ENCODE data around the gene FOSB. TPM values are rescaled to one million over a fixed set of nuclear protein-coding genes. Genes with fewer than 3 reads are reported as not detected.
A peak's percentile ranks its signal among the peaks of the same experiment; 100 is the strongest.

Gene FOSB
- total and polyA plus RNA-seq, 9 of the 15 experiments (the other 6 are each of a cell fraction or from before 2014, with no cell fraction given): 0.11 to 2.7 (median 0.73) TPM

DNA sequence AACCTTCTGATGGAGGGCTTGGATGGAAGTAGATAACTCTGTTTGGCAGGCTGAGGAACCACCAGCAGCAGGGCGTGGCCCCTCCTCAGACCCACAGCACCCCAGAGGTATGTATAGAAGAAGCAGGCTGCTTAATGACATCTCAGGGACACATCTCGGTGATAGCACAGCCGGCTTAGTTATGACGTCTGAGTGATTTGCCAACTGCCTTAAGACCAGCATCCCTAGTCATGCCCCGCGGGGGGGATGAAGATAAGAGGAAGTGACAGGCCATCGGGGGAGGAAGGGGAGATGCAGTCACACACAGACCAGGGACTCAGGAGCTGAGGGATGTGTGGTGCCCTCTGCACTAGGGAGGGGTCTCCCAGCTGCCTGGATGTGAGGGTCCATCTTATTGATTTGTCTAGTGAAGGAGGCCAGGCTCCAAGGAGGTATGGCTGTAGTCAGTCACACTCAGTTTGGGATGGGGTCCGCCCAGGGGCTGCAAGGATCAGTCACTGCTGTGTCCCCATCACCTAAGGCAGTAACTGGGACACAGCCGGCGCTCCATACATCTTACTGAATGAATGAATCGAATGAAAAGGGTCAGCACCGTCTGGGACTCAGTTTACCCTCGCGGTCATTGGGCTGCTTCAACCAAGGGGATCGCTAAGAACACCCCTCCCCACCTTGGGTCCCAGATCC, 24.9 kb upstream of the FOSB start (continued):
- TF ChIP-seq, protein P1, sequence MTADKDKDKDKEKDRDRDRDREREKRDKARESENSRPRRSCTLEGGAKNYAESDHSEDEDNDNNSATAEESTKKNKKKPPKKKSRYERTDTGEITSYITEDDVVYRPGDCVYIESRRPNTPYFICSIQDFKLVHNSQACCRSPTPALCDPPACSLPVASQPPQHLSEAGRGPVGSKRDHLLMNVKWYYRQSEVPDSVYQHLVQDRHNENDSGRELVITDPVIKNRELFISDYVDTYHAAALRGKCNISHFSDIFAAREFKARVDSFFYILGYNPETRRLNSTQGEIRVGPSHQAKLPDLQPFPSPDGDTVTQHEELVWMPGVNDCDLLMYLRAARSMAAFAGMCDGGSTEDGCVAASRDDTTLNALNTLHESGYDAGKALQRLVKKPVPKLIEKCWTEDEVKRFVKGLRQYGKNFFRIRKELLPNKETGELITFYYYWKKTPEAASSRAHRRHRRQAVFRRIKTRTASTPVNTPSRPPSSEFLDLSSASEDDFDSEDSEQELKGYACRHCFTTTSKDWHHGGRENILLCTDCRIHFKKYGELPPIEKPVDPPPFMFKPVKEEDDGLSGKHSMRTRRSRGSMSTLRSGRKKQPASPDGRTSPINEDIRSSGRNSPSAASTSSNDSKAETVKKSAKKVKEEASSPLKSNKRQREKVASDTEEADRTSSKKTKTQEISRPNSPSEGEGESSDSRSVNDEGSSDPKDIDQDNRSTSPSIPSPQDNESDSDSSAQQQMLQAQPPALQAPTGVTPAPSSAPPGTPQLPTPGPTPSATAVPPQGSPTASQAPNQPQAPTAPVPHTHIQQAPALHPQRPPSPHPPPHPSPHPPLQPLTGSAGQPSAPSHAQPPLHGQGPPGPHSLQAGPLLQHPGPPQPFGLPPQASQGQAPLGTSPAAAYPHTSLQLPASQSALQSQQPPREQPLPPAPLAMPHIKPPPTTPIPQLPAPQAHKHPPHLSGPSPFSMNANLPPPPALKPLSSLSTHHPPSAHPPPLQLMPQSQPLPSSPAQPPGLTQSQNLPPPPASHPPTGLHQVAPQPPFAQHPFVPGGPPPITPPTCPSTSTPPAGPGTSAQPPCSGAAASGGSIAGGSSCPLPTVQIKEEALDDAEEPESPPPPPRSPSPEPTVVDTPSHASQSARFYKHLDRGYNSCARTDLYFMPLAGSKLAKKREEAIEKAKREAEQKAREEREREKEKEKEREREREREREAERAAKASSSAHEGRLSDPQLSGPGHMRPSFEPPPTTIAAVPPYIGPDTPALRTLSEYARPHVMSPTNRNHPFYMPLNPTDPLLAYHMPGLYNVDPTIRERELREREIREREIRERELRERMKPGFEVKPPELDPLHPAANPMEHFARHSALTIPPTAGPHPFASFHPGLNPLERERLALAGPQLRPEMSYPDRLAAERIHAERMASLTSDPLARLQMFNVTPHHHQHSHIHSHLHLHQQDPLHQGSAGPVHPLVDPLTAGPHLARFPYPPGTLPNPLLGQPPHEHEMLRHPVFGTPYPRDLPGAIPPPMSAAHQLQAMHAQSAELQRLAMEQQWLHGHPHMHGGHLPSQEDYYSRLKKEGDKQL (CRISPR knock-in tag; IDR thresholded peaks at IDR 0.05; ENCODE audit: borderline replicate concordance): no peak
- TF ChIP-seq ERF (CRISPR knock-in tag; IDR thresholded peaks at IDR 0.05): no peak
- TF ChIP-seq NELFE (IDR thresholded peaks at IDR 0.05; ENCODE audit: insufficient read depth, insufficient read length): no peak
- no peak for TF ChIP-seq ZNF217 (CRISPR knock-in tag; IDR thresholded peaks at IDR 0.05)
- no peak for TF ChIP-seq HDGF (IDR thresholded peaks at IDR 0.05)
- TF ChIP-seq, protein P2, sequence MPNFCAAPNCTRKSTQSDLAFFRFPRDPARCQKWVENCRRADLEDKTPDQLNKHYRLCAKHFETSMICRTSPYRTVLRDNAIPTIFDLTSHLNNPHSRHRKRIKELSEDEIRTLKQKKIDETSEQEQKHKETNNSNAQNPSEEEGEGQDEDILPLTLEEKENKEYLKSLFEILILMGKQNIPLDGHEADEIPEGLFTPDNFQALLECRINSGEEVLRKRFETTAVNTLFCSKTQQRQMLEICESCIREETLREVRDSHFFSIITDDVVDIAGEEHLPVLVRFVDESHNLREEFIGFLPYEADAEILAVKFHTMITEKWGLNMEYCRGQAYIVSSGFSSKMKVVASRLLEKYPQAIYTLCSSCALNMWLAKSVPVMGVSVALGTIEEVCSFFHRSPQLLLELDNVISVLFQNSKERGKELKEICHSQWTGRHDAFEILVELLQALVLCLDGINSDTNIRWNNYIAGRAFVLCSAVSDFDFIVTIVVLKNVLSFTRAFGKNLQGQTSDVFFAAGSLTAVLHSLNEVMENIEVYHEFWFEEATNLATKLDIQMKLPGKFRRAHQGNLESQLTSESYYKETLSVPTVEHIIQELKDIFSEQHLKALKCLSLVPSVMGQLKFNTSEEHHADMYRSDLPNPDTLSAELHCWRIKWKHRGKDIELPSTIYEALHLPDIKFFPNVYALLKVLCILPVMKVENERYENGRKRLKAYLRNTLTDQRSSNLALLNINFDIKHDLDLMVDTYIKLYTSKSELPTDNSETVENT (CRISPR knock-in tag; IDR thresholded peaks at IDR 0.05): no peak
- TF ChIP-seq HLTF (IDR thresholded peaks at IDR 0.05): peak; percentile 20; the same call in 1 of the 2 replicates
- peak; percentile 16 for TF ChIP-seq BRD9 (IDR thresholded peaks at IDR 0.05; ENCODE audit: low read depth, partially characterized antibody)
- no peak for TF ChIP-seq HMG20B (CRISPR knock-in tag; IDR thresholded peaks at IDR 0.05)
- peak; percentile 56; the same call in 1 of the 2 replicates for TF ChIP-seq CEBPG (CRISPR knock-in tag; IDR thresholded peaks at IDR 0.05)
- no peak for TF ChIP-seq CEBPG (tag; conservative IDR thresholded peaks at IDR 0.05 in 1 of 2, IDR thresholded peaks at IDR 0.05 in 1 of 2)
- no peak for TF ChIP-seq ZBTB11 (CRISPR knock-in tag; IDR thresholded peaks at IDR 0.05)
- TF ChIP-seq GMEB1 (CRISPR knock-in tag; IDR thresholded peaks at IDR 0.05): 0 out of 2 replicates have a peak, but pooled peaks have one; percentile 23
